GM12873 (cell line): ENCODE data around the gene RHBDD1.

Experiments
- CTCF ChIP-seq: IDR thresholded peaks from 2 replicates; pipeline ENCODE4 v1.5.1; 2012; ENCODE audit warnings: low read depth, mild to moderate bottlenecking, moderate library complexity, low read length, control low read depth; ENCODE audit not compliant: insufficient read depth; ENCODE audit errors: missing control alignments

The RHBDD1 gene

GRCh38 chr2:226890286-226890685 lies 54.4 kb downstream of the RHBDD1 start:
- TF ChIP-seq CTCF, result no peak

GRCh38 chr2:226891780-226892590 lies 56.1 kb downstream of the RHBDD1 start:
- no peak for TF ChIP-seq CTCF

GRCh38 chr2:226892729-226893128 lies 56.9 kb downstream of the RHBDD1 start:
- TF ChIP-seq CTCF, result no peak

- no peak for TF ChIP-seq CTCF
Measured at GRCh38 chr2:226893216-226893615, 57.4 kb downstream of the RHBDD1 start.

- TF ChIP-seq CTCF, result no peak
Measured at GRCh38 chr2:226894752-226895151, 58.9 kb downstream of the RHBDD1 start.

GRCh38 chr2:226895579-226895978 lies 59.7 kb downstream of the RHBDD1 start:
- TF ChIP-seq CTCF, result no peak

- no peak for TF ChIP-seq CTCF
Measured at GRCh38 chr2:226898121-226898520, 62.3 kb downstream of the RHBDD1 start.

GRCh38 chr2:226898897-226899296 lies 63.0 kb downstream of the RHBDD1 start:
- no peak for TF ChIP-seq CTCF
